Measurements from ENCODE around the gene BCL11A. TPM values are rescaled to one million over a fixed set of nuclear protein-coding genes. Genes with fewer than 3 reads are reported as not detected.
A peak's percentile ranks its signal among the peaks of the same experiment; 100 is the strongest.

BCL11A gene
- total and polyA plus RNA-seq, 8 donors = 1.2 to 27.4 (median 16.3) TPM

DNA sequence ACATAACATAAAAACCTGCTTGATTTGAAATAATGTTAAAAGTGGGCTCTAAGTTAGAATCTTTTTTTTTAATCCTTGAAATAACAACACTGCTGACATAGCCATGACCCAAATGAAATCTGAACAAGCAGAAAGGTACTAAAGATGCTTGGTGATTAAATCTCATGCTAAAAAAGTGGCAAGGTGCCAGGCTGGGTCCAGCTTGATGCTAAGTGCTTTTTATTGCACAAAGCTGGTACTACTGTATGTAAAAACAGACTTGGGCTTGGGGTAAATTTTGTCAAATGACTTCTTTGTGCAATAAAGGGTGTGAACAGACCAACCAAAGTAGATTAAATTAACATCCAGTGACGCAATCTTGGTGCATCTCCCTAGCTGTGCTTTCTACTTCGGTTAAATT lies 13.4 kb downstream of the BCL11A start:
- Histone ChIP-seq H3K36me3 (no peaks in the 10 kb centered on the region), H3K27me3 (peaks cover 0 to 13% (median 0%) of the 10 kb centered on the region in 3 donors), H3K4me1 (peaks cover 8 to 49% (median 24%) of the 10 kb centered on the region in 4 donors), H3K4me3 (no peak overlapping the region), H3K9me3 (no peaks in the 10 kb centered on the region), H3K27ac (no peak overlapping the region)
- peak in 1 of 2 donors; percentile 40 for DNase-seq
- 68 to 93% (median 90%) methylated on average over 2 of the region's 2 CpGs for WGBS, 5 donors
- intact Hi-C loops (cut with DNase I; ENCODE audit: low total_unique reads) = no loop called here
- TF ChIP-seq POLR2AphosphoS5 (IDR thresholded peaks at IDR 0.05) (no peak), POLR2A (IDR thresholded peaks at IDR 0.05) (no peak), EP300 (IDR thresholded peaks at IDR 0.05) (no peak)
- TF ChIP-seq, protein P1, sequence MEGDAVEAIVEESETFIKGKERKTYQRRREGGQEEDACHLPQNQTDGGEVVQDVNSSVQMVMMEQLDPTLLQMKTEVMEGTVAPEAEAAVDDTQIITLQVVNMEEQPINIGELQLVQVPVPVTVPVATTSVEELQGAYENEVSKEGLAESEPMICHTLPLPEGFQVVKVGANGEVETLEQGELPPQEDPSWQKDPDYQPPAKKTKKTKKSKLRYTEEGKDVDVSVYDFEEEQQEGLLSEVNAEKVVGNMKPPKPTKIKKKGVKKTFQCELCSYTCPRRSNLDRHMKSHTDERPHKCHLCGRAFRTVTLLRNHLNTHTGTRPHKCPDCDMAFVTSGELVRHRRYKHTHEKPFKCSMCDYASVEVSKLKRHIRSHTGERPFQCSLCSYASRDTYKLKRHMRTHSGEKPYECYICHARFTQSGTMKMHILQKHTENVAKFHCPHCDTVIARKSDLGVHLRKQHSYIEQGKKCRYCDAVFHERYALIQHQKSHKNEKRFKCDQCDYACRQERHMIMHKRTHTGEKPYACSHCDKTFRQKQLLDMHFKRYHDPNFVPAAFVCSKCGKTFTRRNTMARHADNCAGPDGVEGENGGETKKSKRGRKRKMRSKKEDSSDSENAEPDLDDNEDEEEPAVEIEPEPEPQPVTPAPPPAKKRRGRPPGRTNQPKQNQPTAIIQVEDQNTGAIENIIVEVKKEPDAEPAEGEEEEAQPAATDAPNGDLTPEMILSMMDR (IDR thresholded peaks at IDR 0.05) = no peak

DNA sequence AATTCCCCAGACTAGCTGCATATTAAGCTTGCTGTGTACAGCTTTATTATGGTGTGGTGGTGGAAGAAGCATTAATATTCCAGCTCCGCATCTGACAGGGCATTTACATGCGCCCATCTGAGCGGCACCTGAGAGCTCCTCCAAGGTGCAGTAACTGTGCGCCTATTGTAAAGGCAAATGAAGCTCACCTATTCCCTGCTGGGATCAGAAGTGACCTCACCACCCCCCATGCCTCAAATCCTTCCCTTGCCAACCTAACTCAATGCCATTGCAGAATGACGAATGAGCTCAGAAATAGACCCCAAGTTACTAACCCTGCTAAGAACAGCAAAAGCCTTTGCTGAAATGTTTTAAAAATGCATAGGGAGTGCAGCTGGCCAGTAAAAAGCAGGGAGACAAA lies 14.3 kb downstream of the BCL11A start:
- 67 to 86% (median 79%) methylated on average over 5 of the region's 5 CpGs for WGBS, 5 donors
- Histone ChIP-seq H3K36me3 (no peaks in the 10 kb centered on the region), H3K27me3 (peaks cover 0 to 7% (median 0%) of the 10 kb centered on the region in 3 donors), H3K4me3 (no peak overlapping the region), H3K4me1 (peaks cover 8 to 57% (median 21%) of the 10 kb centered on the region in 4 donors), H3K27ac (no peak overlapping the region), H3K9me3 (no peaks in the 10 kb centered on the region)
- TF ChIP-seq POLR2A (IDR thresholded peaks at IDR 0.05) (no peak), EP300 (IDR thresholded peaks at IDR 0.05) (no peak), POLR2AphosphoS5 (IDR thresholded peaks at IDR 0.05) (no peak)
- TF ChIP-seq, protein P1 (IDR thresholded peaks at IDR 0.05) = no peak
- intact Hi-C loops (cut with DNase I; ENCODE audit: low total_unique reads) = no loop called here
- peak in 1 of 2 donors; percentile 34 for DNase-seq

DNA sequence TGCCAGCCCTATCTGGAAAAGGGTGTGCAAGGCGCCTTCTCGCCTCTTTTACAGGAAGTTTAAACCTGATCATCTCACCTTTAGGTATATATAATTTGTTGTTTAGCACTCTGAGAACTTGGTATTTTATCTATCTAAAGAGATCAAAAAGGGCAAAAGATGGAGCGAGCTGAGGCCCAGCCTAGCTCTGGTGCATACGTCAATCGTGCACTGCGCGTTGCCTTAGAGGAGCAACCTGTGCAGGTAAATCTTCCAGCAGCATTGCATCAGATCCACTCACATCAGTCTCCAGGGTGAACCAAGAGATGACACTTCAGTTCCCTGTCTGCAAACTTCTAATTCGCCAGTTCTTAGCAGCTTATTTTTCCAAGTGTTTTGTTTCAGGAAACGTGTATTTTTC lies 15.4 kb downstream of the BCL11A start:
- H3K9me3 ChIP-seq = no peaks in the 10 kb centered on the region
- H3K36me3 ChIP-seq = no peaks in the 10 kb centered on the region
- no peak for TF ChIP-seq POLR2AphosphoS5 (IDR thresholded peaks at IDR 0.05)
- TF ChIP-seq EP300 (IDR thresholded peaks at IDR 0.05) = no peak
- TF ChIP-seq, protein P1 (IDR thresholded peaks at IDR 0.05) = no peak
- no peak for TF ChIP-seq POLR2A (IDR thresholded peaks at IDR 0.05)
- WGBS, 5 donors = 37 to 60% (median 50%) methylated on average over 9 of the region's 9 CpGs
- peaks cover 0 to 7% (median 0%) of the 10 kb centered on the region in 3 donors for H3K27me3 ChIP-seq
- H3K27ac ChIP-seq = peak overlapping the region in 3 of 5 donors; percentile 24 to 69 (median 30)
- intact Hi-C loops (cut with DNase I; ENCODE audit: low total_unique reads) = no loop called here
- peak in 1 of 2 donors; percentile 31 for DNase-seq
- H3K4me3 ChIP-seq = no peak overlapping the region
- peaks cover 15 to 67% (median 30%) of the 10 kb centered on the region in 4 donors for H3K4me1 ChIP-seq

DNA sequence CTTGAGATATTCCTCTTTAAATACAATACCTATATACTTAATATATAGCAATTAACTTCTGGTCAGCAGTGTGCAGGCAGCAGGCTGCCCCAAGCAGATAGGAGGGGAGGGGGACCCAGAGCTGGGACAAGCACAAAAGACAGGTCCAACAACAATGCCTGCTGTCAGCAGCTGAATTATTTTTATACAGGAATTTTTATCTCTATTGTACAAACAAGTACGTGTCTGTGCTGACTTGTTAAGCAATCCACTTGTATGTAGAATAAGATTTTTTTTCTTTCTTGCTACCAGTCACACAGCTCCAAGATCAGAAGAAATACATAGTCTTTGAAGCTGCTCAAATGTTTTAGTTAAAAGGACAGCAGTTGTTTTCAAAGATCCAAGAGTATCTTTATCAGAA lies 16.7 kb downstream of the BCL11A start:
- 5 to 22% (median 16%) methylated on average over 1 of the region's 1 CpG for WGBS, 5 donors
- intact Hi-C loops (cut with DNase I; ENCODE audit: low total_unique reads) = no loop called here
- H3K36me3 ChIP-seq = no peaks in the 10 kb centered on the region
- no peak overlapping the region for H3K4me3 ChIP-seq
- TF ChIP-seq EP300 (IDR thresholded peaks at IDR 0.05) = no peak
- no peak for TF ChIP-seq POLR2A (IDR thresholded peaks at IDR 0.05)
- no peak for TF ChIP-seq POLR2AphosphoS5 (IDR thresholded peaks at IDR 0.05)
- TF ChIP-seq, protein P1 (IDR thresholded peaks at IDR 0.05) = no peak
- peaks cover 19 to 81% (median 42%) of the 10 kb centered on the region in 4 donors for H3K4me1 ChIP-seq
- peak in 1 of 2 donors; percentile 31 for DNase-seq
- no peaks in the 10 kb centered on the region for H3K9me3 ChIP-seq
- peaks cover 0 to 11% (median 0%) of the 10 kb centered on the region in 3 donors for H3K27me3 ChIP-seq
- H3K27ac ChIP-seq = peak overlapping the region in 1 of 5 donors; percentile 69
